Loucy (cell line): ENCODE results near the gene ZFHX3.

Experiments used
- H2AFZ ChIP-seq: fragments of 200-600 bp; sonication (generic); 2 replicates; pipeline ENCODE4 v1.6.0; 2016; ENCODE audit warnings: antibody characterized with exemption, mild to moderate bottlenecking, low read length, moderate library complexity
- H3F3A ChIP-seq: fragments of 200-600 bp; 2 replicates; pipeline ENCODE4 v1.6.0; 2016; ENCODE audit warnings: antibody characterized with exemption, low read depth, mild to moderate bottlenecking
- H3K27me3 ChIP-seq: fragments of 200-600 bp; sonication (generic); 2 replicates; pipeline ENCODE4 v1.6.1; 2014; ENCODE audit warnings: low read length, mild to moderate bottlenecking; ENCODE audit not compliant: insufficient read depth, poor library complexity, severe bottlenecking
- H3K36me3 ChIP-seq: fragments of 200-600 bp; sonication (generic); 2 replicates; pipeline ENCODE4 v1.6.1; 2016; ENCODE audit warnings: low read length; ENCODE audit not compliant: insufficient read depth
- H3K4me1 ChIP-seq: fragments of 200-600 bp; sonication (generic); 2 replicates; pipeline ENCODE4 v1.5.1; 2014; ENCODE audit warnings: low read length, mild to moderate bottlenecking; ENCODE audit not compliant: insufficient read depth, poor library complexity, severe bottlenecking
- H3K4me2 ChIP-seq: fragments of 200-600 bp; sonication (generic); 2 replicates; pipeline ENCODE4 v1.6.0; 2014; ENCODE audit warnings: antibody characterized with exemption, low read length, low read depth, mild to moderate bottlenecking; ENCODE audit not compliant: poor library complexity, severe bottlenecking
- H3K4me3 ChIP-seq: fragments of 200-600 bp; sonication (generic); 2 replicates; pipeline ENCODE4 v1.5.1; 2014; ENCODE audit warnings: low read length, mild to moderate bottlenecking, mixed read lengths; ENCODE audit not compliant: poor library complexity, severe bottlenecking
- H3K79me2 ChIP-seq: fragments of 200-600 bp; sonication (generic); 2 replicates; pipeline ENCODE4 v1.6.1; 2014; ENCODE audit warnings: low read length; ENCODE audit not compliant: insufficient read depth
- H3K9ac ChIP-seq: fragments of 200-600 bp; sonication (generic); 2 replicates; pipeline ENCODE4 v1.6.0; 2014; ENCODE audit warnings: mild to moderate bottlenecking, low read depth, low read length, moderate library complexity; ENCODE audit not compliant: poor library complexity, severe bottlenecking
- H3K9me2 ChIP-seq: fragments of 200-600 bp; sonication (generic); replicated peaks from 2 replicates; pipeline ENCODE4 v1.6.1; 2016; ENCODE audit warnings: low read depth, low read length, mixed read lengths
- H3K9me3 ChIP-seq: fragments of 200-600 bp; sonication (generic); 2 replicates; pipeline ENCODE4 v1.6.1; 2014; ENCODE audit warnings: mild to moderate bottlenecking, antibody characterized with exemption, low read length, low read depth; ENCODE audit not compliant: insufficient read depth
- H4K20me1 ChIP-seq: fragments of 200-600 bp; sonication (generic); 2 replicates; pipeline ENCODE4 v1.6.0; 2014; ENCODE audit warnings: antibody characterized with exemption, low read length, mild to moderate bottlenecking; ENCODE audit not compliant: insufficient read depth, poor library complexity, severe bottlenecking
- CTCF ChIP-seq: fragments of 200-600 bp; sonication (generic); conservative IDR thresholded peaks from 2 replicates; pipeline ENCODE4 v1.5.1; 2014; ENCODE audit warnings: mild to moderate bottlenecking, antibody characterized with exemption, low read length
- EZH2phosphoT487 ChIP-seq: fragments of 200-600 bp; IDR thresholded peaks from 2 replicates; pipeline ENCODE4 v1.6.1; 2018; ENCODE audit warnings: antibody characterized with exemption, mild to moderate bottlenecking, moderate library complexity, borderline replicate concordance

The ZFHX3 gene

GRCh38 chr16:72873853-72874252 lies 174.1 kb downstream of the ZFHX3 start:
- Histone ChIP-seq H3K36me3 (no peaks in the 10 kb centered on the region), H4K20me1 (no peaks in the 10 kb centered on the region), H2AFZ (no peak overlapping the region), H3K79me2 (peaks cover 9% of the 10 kb centered on the region; the same call in 1 of the 2 replicates), H3K4me1 (peaks cover 50% of the 10 kb centered on the region), H3K27me3 (no peaks in the 10 kb centered on the region), H3K4me2 (no peak overlapping the region), H3K9me3 (no peaks in the 10 kb centered on the region), H3F3A (peaks cover 17% of the 10 kb centered on the region; the same call in 1 of the 2 replicates), H3K9me2 (no peaks in the 10 kb centered on the region), H3K9ac (no peak overlapping the region), H3K4me3 (no peak overlapping the region)
- TF ChIP-seq EZH2phosphoT487 (no peak), CTCF (no peak)

- Histone ChIP-seq H3F3A (peaks cover 17% of the 10 kb centered on the region; the same call in 1 of the 2 replicates), H3K4me2 (no peak overlapping the region), H2AFZ (no peak overlapping the region), H3K9me2 (no peaks in the 10 kb centered on the region), H3K36me3 (no peaks in the 10 kb centered on the region), H3K4me3 (no peak overlapping the region), H3K27me3 (no peaks in the 10 kb centered on the region), H3K9ac (no peak overlapping the region), H3K79me2 (peaks cover 9% of the 10 kb centered on the region; the same call in 1 of the 2 replicates), H4K20me1 (no peaks in the 10 kb centered on the region), H3K9me3 (no peaks in the 10 kb centered on the region), H3K4me1 (peaks cover 42% of the 10 kb centered on the region)
- no peak for TF ChIP-seq EZH2phosphoT487
- TF ChIP-seq CTCF = no peak
Measured at GRCh38 chr16:72873044-72873443, 174.9 kb downstream of the ZFHX3 start.

GRCh38 chr16:72865835-72866234 lies 182.1 kb downstream of the ZFHX3 start:
- peaks cover 12% of the 10 kb centered on the region for H3K4me1 ChIP-seq
- H3K9me3 ChIP-seq = no peaks in the 10 kb centered on the region
- H3K27me3 ChIP-seq = no peaks in the 10 kb centered on the region
- no peaks in the 10 kb centered on the region for H3K36me3 ChIP-seq
- H4K20me1 ChIP-seq = no peaks in the 10 kb centered on the region
- no peak overlapping the region for H3K4me3 ChIP-seq
- TF ChIP-seq CTCF = no peak
- no peak for TF ChIP-seq EZH2phosphoT487
- H3K4me2 ChIP-seq = no peak overlapping the region
- H3K9ac ChIP-seq = no peak overlapping the region
- H2AFZ ChIP-seq = no peak overlapping the region
- H3K9me2 ChIP-seq = no peaks in the 10 kb centered on the region
- no peaks in the 10 kb centered on the region for H3K79me2 ChIP-seq
- no peaks in the 10 kb centered on the region for H3F3A ChIP-seq
